ELR (cell line): ENCODE measurements around the gene MYCBP2.
A peak's percentile ranks its signal among the peaks of the same experiment; 100 is the strongest.
"Not testable (repeated sequence)": the region's sequence is repeated elsewhere in the genome, so short reads cannot be mapped to it uniquely, and the experiment has no call there.

Experiments
- DNase-seq: peaks from one replicate; pipeline ENCODE4 v3.0.0-alpha.2; 2015; ENCODE audit warnings: low read depth

MYCBP2 gene

DNA sequence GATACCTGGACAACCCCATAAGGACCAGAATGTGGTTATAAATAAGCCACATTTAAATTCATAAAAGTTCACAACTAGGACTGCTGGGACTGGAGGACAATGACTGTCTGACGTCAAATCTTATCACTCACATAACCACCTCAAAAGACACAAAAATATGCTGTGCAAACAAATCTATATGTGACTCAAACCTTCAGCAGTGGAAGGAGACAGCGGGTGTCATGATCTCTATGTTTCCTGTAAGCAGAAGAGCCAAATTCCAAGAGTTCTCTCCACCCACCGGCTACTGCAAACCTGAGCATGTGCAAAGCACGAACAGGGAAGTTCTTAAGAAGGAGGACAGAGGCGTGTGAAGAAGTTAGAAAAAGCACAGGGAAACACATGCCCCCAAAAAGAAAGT, 113.2 kb downstream of the MYCBP2 start:
- no peak for DNase-seq

DNA sequence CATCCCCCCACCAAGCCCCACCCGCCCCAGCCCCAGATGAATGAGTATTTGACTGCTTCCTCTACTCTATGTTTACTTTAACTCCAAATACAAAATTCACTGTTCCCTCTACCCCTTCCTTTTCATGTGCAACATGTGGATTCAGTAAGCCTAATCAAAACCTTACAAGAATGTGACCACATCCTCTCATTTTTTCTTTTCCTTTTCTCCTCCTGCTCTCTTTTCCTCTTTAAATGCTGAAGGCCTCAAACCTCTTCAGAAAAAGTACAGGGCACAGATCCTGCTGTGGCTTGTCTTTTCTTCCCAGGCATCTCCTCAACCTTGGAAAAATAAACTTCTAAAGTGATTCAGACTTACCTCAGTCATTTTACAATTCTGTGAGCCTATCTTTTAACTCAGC, 119.0 kb downstream of the MYCBP2 start:
- peak; percentile 81 for DNase-seq

DNA sequence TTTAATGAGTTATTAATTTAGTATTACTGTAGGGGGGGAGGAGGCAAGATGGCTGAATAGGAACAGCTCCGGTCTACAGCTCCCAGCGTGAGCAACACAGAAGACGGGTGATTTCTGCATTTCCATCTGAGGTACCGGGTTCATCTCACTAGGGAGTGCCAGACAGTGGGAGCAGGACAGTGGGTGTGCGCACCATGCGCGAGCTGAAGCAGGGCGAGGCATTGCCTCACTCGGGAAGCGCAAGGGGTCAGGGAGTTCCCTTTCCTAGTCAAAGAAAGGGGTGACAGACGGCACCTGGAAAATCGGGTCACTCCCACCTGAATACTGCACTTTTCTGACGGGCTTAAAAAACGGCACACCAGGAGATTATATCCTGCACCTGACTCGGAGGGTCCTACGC, 127.9 kb downstream of the MYCBP2 start:
- not testable (repeated sequence) for DNase-seq

DNA sequence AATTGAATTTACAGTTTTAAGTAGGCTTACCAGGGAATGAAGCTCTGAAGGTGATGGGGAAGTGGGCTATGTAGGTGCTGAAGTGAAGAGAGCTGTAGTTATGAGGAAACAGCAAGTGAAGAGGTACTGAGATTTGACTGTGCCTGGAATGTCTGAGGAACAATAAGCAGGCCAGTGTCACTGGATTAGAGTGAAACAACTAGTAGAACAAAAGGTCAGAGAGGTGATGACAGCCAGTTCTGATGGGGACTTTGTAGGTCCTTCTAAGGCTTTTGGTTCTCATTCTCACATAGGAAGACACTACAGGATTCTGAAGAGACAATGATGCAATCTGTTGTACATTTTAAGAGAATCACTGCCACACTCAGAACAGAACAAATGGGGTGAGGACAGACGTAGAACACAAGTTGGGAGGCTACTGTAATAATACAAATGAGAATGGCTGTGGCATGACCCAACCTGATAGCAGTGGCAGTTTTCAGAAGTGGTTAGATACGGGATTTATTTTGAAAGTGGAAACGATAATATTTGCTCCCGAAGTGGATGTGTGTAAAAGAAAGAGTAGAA, 130.8 kb downstream of the MYCBP2 start:
- DNase-seq: no peak

DNA sequence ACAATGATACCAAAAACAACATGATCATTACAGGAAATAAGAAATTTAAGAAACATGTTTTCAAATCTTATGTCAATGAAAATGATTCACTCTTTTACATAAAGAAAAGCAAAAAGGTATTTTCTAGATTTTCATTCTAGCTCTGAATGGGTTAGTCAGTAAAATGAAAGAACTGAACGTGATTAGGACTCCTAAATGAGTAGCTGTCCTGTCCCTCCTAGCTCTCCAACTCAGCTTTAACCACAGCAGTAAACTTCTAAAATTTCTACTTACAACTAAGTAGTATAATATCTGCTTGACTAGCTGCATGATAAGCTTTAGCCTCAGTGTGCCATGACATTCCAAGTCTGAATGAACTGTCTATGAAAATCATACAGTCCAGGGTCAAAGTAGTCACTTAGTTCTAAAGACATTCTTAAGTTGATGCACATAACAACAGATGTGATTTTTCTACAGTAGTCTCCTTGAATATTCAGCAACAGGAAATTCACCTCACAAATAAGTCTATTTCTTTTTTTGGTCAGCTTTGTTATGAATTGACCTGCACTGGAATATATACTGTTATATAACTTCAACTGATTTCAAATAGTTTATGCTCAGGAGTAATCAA, 136.4 kb downstream of the MYCBP2 start:
- no peak for DNase-seq

DNA sequence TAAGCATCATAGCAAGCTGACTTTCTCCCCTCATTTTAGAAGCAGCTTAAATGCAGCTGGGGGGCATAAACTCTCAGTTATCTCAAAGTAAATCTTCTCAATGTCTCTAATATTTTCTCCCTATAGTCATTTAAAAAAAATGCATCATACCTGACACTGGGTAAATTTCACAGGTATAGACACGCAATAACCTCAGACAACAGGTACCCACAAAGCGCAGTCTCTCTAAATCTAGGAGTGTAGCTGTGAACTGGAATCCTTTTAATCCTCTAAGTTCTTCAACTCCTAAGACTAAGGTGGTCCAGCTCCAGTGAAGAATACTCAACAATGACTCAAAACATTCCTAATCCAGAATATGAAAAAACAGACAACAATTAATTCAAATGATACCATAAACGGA, 141.2 kb downstream of the MYCBP2 start:
- no peak for DNase-seq

DNA sequence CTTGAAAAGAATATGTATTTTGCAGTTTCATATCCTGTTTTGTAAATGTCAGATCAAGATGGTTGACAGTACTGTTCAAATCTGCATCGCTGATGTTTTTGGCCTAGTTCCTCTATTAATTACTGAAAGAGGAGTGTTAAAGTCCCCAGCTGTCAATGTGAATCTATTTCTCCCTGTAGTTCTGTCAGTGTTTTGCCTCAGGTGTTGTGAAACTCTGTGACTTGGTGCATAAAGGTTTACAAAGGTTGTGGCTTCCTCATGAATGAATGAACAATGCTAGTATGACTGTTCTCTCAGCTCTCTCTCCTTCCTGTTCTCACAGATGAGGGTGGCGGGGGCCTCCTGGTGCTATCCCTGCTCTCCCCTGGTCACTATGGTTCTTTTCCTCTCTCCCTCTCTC, 142.4 kb downstream of the MYCBP2 start:
- peak; percentile 8 for DNase-seq

DNA sequence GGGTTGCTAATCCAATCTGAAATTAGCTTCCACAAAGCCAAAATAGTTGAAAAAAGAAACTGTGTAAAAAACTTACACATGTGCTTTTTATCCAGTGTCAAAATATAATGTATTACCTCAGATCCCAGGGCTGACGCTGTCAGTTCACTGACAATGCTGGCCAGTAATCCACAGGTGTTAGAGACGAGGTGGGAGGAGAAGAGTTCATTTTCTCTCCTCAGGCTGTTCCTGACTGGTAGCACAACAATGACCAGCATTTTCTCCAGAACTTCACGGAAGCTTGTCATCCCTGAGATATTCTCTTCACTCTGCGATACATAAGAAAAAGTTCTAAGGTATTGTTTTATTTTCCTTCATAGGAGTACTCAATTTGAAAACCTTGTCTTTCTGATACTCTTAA, 146.9 kb downstream of the MYCBP2 start:
- DNase-seq: no peak

DNA sequence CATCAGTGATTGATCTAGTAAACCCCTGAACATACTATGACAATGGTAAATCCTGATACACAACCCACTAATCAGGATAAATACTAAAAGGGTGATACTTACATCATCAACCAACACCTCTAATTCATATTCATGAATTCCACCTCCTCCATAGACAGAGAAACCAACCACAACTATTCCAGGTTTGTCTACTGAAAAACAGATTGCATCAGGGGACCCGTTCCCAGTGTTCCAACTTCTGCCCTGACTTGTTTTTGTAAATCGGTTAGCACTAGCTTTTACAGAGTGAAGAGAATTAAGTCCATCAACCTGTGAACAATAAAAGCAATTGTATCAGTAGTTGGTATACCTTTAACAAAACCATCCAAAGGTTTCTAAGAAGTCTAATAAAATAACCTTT, 149.2 kb downstream of the MYCBP2 start:
- no peak for DNase-seq

DNA sequence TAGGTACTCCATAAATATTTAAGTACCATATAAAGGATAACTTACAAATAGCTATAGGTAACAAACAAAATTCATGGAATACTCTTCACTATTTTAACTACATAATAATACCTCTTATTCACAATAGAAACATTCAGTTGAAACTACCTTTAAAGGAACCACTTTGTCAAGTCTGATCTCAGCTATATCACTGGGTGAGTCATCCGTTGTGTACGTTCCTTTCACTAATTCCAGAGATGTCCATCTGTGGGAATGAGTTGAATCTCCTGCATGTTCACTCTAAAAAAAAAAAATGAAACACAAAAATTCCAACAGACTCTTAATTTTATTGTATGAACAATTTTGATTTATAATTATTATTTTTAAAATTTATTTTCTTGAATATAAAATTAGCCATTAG, 150.5 kb downstream of the MYCBP2 start:
- peak; percentile 76 for DNase-seq

DNA sequence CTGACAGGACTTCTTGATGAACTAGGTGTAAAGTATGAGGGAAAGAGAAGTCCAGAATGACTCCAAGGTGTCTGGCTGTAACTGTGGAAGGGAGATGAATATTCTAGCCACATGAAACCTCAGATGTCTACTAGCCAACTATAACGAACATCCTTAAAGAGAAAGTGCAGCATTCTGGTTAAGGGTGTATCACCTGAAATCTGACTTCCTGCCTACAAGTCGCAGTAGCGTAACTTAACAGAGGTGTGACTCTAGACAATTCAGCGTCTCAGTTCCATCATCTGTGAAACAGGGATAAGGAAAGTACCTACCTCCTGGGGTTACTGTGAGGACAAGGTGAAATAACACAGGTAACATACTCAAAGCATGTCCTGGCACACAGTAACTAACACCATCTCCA, 154.2 kb downstream of the MYCBP2 start:
- no peak for DNase-seq

DNA sequence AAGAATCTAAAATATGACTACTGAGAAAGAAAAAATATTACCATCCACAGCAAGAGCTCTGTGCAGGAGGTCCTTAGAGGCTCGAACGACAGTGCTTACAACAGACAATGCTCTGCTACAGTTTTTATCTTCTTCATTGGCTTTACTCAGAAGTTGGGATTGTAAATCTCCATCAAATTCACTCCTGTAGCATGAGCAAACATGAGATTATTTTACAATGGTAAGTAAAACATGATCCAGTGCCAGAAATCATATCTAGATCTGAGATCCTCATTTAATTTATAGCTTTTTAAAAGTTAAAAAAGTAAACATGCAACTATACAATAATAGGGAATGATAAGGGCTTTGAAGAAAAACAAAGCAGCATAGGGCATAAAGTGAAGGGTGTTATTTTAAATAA, 155.4 kb downstream of the MYCBP2 start:
- no peak for DNase-seq

DNA sequence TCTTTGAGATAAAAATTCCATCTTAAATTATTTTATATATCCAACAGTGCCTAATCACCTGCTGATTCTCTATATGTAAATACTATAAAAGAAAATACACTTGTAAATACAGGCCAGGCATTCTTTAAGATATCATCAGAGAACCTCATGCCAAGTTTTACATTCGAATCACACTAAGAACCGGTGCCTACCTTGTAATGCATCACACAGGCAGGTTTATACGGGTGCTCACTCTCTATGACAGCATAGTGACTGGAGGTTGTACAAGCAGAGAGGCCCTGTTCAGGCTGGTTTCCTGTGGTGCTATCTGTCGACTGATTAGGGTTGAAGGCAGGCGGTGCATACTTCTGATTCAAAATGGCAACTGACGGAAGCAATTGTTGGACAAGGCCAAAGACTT, 158.7 kb downstream of the MYCBP2 start:
- DNase-seq: no peak

DNA sequence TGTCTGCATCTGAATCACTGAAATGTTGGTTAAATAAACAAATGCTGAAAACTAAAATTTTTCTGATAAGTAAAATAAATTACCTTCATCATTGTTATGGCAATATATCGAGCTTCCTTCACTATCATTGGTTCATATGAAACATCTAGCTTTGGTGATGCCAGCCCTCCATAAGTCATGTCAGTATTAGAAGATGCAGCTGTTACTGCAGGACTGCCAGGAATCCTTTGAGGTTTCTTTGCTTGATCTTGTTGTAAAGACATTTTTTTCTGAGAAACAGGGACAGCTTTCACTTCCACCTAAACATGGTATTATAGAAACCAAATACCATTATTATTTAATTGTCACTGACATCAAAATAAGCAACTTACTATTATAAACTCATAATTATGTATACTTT, 176.2 kb downstream of the MYCBP2 start:
- no peak for DNase-seq

DNA sequence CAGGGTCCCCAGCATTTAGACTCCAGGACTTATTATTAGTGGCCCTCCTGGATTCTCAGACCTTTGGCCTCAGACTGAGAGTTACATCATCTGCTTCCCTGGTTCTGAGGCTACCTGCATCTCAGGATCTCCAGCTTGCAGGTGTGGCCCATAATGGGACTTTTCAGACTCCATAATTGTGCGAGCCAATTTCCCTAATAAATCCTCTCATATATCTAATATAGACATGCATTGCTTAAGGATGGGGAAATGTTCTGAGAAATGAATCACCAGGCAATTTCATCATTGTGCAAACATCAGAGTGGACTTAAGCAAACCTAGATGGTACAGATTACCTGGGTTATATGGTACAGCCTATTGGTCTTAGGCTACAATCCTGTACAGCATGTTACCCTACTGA, 183.5 kb downstream of the MYCBP2 start:
- peak; percentile 12 for DNase-seq

DNA sequence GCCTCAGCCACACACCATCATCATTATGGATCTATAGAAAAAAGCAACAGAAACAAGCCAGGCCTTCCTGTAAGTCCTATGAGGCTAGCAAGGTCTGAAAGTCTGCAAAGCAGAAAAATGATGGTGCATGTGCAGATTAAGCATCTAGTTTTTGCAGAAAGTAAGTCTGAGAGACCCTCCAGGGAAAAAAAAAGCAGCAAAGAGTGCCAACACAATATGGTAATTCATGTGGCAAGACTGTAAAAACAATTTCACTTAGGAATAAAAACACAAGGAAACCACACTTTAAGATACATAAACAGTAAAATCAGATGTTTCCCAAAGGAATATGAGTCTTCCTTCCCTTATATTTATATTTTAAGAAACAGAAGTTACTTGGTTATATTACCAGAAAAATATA, 187.6 kb downstream of the MYCBP2 start:
- DNase-seq: no peak

DNA sequence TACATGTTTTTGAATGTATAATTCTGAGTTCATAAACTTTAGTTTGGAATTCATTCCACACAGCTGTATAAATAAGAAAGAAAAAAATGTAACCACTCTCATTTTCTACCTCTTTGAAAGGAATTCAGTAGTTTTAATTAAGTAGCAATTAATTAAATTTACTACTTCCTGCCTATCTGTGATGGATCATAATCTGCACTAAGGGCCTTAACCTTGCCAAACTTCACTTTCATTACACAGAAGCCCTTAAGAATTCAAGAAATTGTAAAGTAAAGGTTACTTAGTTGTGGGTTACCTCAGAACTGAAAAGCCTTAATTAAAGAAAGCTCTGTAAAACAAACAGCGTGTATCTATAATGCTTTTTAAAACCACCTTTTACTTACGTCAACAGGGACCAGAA, 188.1 kb downstream of the MYCBP2 start:
- no peak for DNase-seq

DNA sequence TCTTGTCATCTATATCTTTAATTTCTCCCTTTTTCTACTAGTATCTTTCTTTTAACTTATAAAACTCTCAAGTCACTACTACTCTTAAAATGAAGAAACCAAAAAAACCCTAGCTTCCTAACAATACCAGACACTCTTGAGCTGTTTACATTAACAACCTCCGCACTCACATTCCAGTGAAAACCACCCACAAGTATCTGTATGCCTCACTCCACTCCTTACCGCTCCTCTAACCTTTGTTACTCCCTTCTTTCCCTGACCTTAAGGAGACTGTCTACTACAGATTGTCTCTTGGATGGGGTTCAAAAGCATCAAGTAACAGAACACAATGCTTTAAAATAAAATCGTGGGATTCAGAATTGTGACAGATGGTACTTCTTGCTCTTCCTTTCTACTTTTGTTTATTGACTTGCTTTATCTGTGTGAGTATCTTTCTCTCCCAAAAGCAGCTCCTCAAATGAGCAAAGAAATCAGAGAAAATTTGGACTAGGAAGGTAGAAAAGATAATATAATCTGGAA, 189.9 kb downstream of the MYCBP2 start:
- peak; percentile 50 for DNase-seq

DNA sequence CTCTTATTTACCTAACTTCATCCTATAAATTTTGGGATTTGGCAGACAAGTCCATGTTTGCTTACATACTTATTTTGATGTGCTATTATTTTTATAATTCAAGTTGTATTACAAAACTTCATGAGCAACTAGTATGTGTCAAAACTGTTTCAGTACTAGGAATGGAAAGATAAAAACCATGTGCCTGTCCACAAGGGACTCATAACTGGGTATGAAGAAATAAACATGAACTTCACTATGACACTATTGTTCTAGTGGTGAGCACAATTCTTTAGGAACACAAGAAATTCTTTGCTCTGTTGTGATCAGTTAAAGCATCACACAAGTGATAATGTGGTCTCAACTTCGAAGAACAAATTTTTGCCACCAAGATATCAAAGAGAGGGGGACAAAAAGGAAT, 202.5 kb downstream of the MYCBP2 start:
- DNase-seq: no peak

DNA sequence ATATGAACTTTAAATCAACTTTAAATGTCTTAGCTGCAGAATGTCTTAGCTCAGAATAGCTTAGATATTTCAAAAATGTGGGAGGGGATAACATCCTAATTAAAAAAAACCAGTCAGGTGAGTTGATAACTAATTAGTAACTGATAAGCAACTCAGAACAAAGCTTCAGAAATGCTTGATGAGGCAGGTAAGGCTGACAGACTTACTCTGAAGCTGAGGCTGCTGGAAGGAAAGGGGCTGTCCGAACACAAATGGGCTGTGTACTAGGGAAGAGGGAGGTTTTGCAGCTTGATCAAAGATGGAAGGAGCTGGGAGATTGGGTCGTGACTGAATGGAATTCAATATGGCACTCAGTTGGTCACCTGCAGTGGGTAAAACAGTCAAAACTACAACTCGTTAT, 208.8 kb downstream of the MYCBP2 start:
- no peak for DNase-seq

DNA sequence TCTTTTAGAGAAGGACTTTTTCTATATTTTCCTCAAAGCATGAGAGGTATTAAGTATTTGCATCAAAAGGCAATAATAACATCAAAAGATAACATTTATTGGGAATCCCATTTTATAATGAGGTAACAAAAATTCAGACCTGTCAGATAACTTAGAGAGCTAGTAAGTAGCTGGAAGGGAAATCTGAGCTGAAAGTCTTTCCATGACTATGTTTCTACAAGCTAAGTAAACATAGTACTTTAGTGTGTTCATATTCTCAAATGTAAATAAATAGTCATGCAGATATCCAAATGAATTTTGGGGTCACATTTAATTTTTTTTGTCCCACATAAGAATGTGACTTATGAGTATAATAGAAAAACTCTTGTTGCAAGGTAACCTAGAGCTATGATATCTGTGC, 212.6 kb downstream of the MYCBP2 start:
- DNase-seq: no peak

DNA sequence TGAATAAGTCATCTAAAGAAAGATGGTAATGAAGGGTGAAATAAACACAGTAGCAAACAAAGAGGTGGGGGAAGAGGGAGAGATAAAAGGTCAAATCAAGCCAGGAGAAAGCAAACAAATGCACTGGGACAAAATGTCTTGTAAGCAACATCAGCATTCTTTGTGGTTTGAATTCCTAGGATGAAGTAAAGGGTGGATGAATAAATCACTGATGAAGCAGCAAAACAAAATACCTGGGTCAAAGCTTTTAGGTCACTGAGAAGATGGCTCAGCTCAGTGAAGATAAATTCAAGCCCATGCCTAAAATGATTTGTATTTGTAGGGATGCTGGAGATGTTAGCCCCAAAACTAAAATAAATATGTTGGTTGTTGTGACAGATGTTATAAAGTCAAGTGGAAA, 213.4 kb downstream of the MYCBP2 start:
- peak; percentile 15 for DNase-seq

DNA sequence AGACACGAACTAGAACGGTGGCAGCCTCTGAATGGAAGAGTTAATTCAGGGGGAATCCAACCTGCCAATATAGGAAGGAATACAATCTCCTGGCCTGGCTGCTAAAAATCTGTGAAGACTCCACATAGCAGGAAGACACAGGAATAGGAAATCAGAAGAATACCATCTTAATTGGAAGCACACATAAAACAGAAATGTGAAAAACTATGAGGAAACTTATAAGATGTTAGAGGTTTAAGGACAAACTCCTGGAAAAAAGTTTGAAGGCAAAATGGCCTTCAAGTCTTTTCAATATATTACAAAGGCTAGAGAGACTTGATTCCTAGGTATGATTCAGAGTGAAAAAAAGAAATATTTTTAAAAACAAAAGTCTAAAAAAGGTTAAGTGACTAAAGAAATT, 221.8 kb downstream of the MYCBP2 start:
- DNase-seq: no peak

DNA sequence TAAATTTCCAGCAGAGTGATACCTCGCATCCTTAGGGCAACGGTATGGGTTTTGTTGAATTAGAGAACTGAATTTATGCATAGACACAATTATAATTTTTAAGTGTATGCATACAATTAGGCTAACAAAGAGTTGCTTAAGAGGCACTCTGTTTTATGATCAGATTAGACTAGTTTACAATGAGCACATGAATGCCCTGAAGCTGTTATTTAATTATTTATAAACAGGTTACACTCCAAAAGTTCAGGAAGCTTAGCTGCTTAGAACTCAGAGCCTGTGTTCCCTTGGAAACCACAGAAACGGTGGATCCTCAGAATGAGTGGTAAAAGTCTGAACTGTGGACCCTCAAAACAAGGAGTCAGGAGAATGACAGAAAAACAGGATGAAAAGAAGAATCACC, 227.5 kb downstream of the MYCBP2 start:
- DNase-seq: no peak
